Skeletal muscle tissue (tissue), 4 donors: ENCODE measurements around the gene PROCA1. TPM values are rescaled to one million over a fixed set of nuclear protein-coding genes. Genes with fewer than 3 reads are reported as not detected.

Source experiments
- H3K27ac ChIP-seq: one replicate; pipeline ENCODE4 v1.7.0; 2013; ENCODE audit warnings: mild to moderate bottlenecking, low read depth, low read length, inconsistent platforms
- H3K27me3 ChIP-seq, 3 donors: one replicate each; pipeline ENCODE4 v1.7.0; 2013; ENCODE audit warnings: low read length in 3 of 3; ENCODE audit not compliant: control insufficient read depth in 3 of 3, insufficient read depth in 3 of 3
- H3K36me3 ChIP-seq, 3 donors: one replicate each; pipeline ENCODE4 v1.7.0; 2013; ENCODE audit warnings: low read length in 3 of 3; ENCODE audit not compliant: control insufficient read depth in 3 of 3, insufficient read depth in 3 of 3
- H3K4me1 ChIP-seq, 3 donors: one replicate each; pipeline ENCODE4 v1.7.0; 2013; ENCODE audit warnings: low read length in 3 of 3, mild to moderate bottlenecking in 3 of 3; ENCODE audit not compliant: control insufficient read depth in 3 of 3, insufficient read depth in 3 of 3
- H3K4me3 ChIP-seq, 3 donors: one replicate each; pipeline ENCODE4 v1.7.0; 2013; ENCODE audit warnings: low read length in 3 of 3
- H3K9ac ChIP-seq, 3 donors: one replicate each; pipeline ENCODE4 v1.7.0; 2013; ENCODE audit warnings: low read length in 3 of 3, mild to moderate bottlenecking in 3 of 3, moderate library complexity in 2 of 3, low read depth in 1 of 3
- H3K9me3 ChIP-seq, 3 donors: one replicate each; pipeline ENCODE4 v1.7.0; 2013; ENCODE audit warnings: low read length in 3 of 3; ENCODE audit not compliant: control insufficient read depth in 3 of 3
- total RNA-seq: library from RNA; depleted of rRNA; stranded (reverse); fragments of >200 nt; gene quantifications from one replicate; pipeline ENCODE4 v1.2.3, GENCODE V29; 2014
- donor health status: Osteomylitis.

PROCA1 gene
- total RNA-seq: 0.52 TPM

GRCh38 chr17:28711723-28712031, at the start of gene PROCA1:
TSS of gene PROCA1 (minus strand) at chr17:28711888. CDS start at chr17:28711660, 228 bp downstream.
- H3K4me1 ChIP-seq: peaks cover 12 to 22% (median 22%) of the 10 kb centered on the region in 3 donors
- H3K4me3 ChIP-seq: peak within 1 kb of the TSS; percentile 72 to 80 (median 80)
- peak within 1 kb of the TSS; percentile 83 for H3K27ac ChIP-seq
- peaks cover 0 to 14% (median 2%) of the 10 kb centered on the region in 3 donors for H3K36me3 ChIP-seq
- H3K9me3 ChIP-seq: no peaks in the 10 kb centered on the region
- H3K9ac ChIP-seq: peak within 1 kb of the TSS; percentile 72 to 82 (median 75)
- peaks cover 0 to 33% (median 29%) of the 10 kb centered on the region in 3 donors for H3K27me3 ChIP-seq

GRCh38 chr17:28760601-28761562, 49.2 kb upstream of the PROCA1 start:
- H3K9ac ChIP-seq: no peak overlapping the region
- peaks cover 18 to 28% (median 24%) of the 10 kb centered on the region in 3 donors for H3K36me3 ChIP-seq
- peaks cover 8 to 10% (median 10%) of the 10 kb centered on the region in 3 donors for H3K4me1 ChIP-seq
- no peaks in the 10 kb centered on the region for H3K27me3 ChIP-seq
- no peaks in the 10 kb centered on the region for H3K9me3 ChIP-seq
- no peak overlapping the region for H3K4me3 ChIP-seq
- no peak overlapping the region for H3K27ac ChIP-seq

- H3K4me1 ChIP-seq: peaks cover 8 to 10% (median 10%) of the 10 kb centered on the region in 3 donors
- H3K27ac ChIP-seq: no peak overlapping the region
- no peak overlapping the region for H3K4me3 ChIP-seq
- H3K27me3 ChIP-seq: no peaks in the 10 kb centered on the region
- H3K36me3 ChIP-seq: peaks cover 19 to 21% (median 19%) of the 10 kb centered on the region in 3 donors
- H3K9ac ChIP-seq: no peak overlapping the region
- H3K9me3 ChIP-seq: no peaks in the 10 kb centered on the region
Measured at GRCh38 chr17:28759256-28759865, 47.7 kb upstream of the PROCA1 start.

GRCh38 chr17:28758411-28759121, 46.9 kb upstream of the PROCA1 start:
- H3K27me3 ChIP-seq: no peaks in the 10 kb centered on the region
- H3K9me3 ChIP-seq: no peaks in the 10 kb centered on the region
- no peak overlapping the region for H3K9ac ChIP-seq
- H3K27ac ChIP-seq: no peak overlapping the region
- peaks cover 19 to 21% (median 19%) of the 10 kb centered on the region in 3 donors for H3K36me3 ChIP-seq
- no peak overlapping the region for H3K4me3 ChIP-seq
- peaks cover 8 to 10% (median 9%) of the 10 kb centered on the region in 3 donors for H3K4me1 ChIP-seq

- H3K9ac ChIP-seq: no peak overlapping the region
Measured at GRCh38 chr17:28756049-28756804, 44.5 kb upstream of the PROCA1 start.

GRCh38 chr17:28755486-28755885, 43.8 kb upstream of the PROCA1 start:
- no peaks in the 10 kb centered on the region for H3K9me3 ChIP-seq
- H3K9ac ChIP-seq: no peak overlapping the region

More at GRCh38 chr17:28756049-28756804, 44.5 kb upstream of the PROCA1 start:
- H3K27me3 ChIP-seq: no peaks in the 10 kb centered on the region
- no peaks in the 10 kb centered on the region for H3K9me3 ChIP-seq
- H3K27ac ChIP-seq: no peak overlapping the region
- no peak overlapping the region for H3K4me3 ChIP-seq
- H3K36me3 ChIP-seq: peaks cover 17 to 21% (median 19%) of the 10 kb centered on the region in 3 donors
- H3K4me1 ChIP-seq: peaks cover under 1 to 7% (median 4%) of the 10 kb centered on the region in 3 donors

GRCh38 chr17:28751600-28752366, 40.1 kb upstream of the PROCA1 start:
- Histone ChIP-seq H3K27ac (no peak overlapping the region), H3K4me1 (peaks cover 6 to 20% (median 11%) of the 10 kb centered on the region in 3 donors), H3K36me3 (peaks cover 0 to 9% (median 3%) of the 10 kb centered on the region in 3 donors), H3K27me3 (no peaks in the 10 kb centered on the region), H3K9me3 (no peaks in the 10 kb centered on the region), H3K4me3 (no peak overlapping the region), H3K9ac (no peak overlapping the region)

More at GRCh38 chr17:28755486-28755885, 43.8 kb upstream of the PROCA1 start:
- Histone ChIP-seq H3K4me3 (no peak overlapping the region), H3K27ac (no peak overlapping the region), H3K27me3 (no peaks in the 10 kb centered on the region), H3K4me1 (peaks cover 0 to 2% (median 0%) of the 10 kb centered on the region in 3 donors), H3K36me3 (peaks cover 17 to 21% (median 19%) of the 10 kb centered on the region in 3 donors)

GRCh38 chr17:28750178-28751047, 38.7 kb upstream of the PROCA1 start:
- Histone ChIP-seq H3K36me3 (peaks cover 0 to 7% (median 0%) of the 10 kb centered on the region in 3 donors), H3K27ac (no peak overlapping the region), H3K27me3 (peaks cover 0 to 7% (median 0%) of the 10 kb centered on the region in 3 donors), H3K4me1 (peaks cover 19 to 33% (median 23%) of the 10 kb centered on the region in 3 donors), H3K9me3 (no peaks in the 10 kb centered on the region), H3K4me3 (no peak overlapping the region), H3K9ac (peak overlapping the region in 2 of 3 donors; percentile 2 to 5)
